ENCODE measurements around the gene CD19.
"Not testable (repeated sequence)": the region's sequence is repeated elsewhere in the genome, so short reads cannot be mapped to it uniquely, and the experiment has no call there.

CD19 gene

GRCh38 chr16:28935924-28936783 lies 4.4 kb downstream of the CD19 start:
- peak; percentile 50 for DNase-seq

GRCh38 chr16:28936784-28937155 lies 5.0 kb downstream of the CD19 start:
- no peak for DNase-seq

GRCh38 chr16:28937222-28937876 lies 5.6 kb downstream of the CD19 start:
- DNase-seq: no peak

- no peak for DNase-seq
Measured at GRCh38 chr16:28938721-28939120, 7.0 kb downstream of the CD19 start.

- DNase-seq: not testable (repeated sequence)
Measured at GRCh38 chr16:28939825-28940224, 8.1 kb downstream of the CD19 start.

- no peak for DNase-seq
Measured at GRCh38 chr16:28943281-28943680, 11.5 kb downstream of the CD19 start.

GRCh38 chr16:28946681-28947080 lies 14.9 kb downstream of the CD19 start:
- DNase-seq: no peak

GRCh38 chr16:28950648-28951409 lies 19.1 kb downstream of the CD19 start, which contains the start of gene NFATC2IP:
Gene NFATC2IP, plus strand, starts transcription at chr16:28950937. Its CDS starts 75 bp downstream, at chr16:28951012.
- DNase-seq: peak; percentile 92

GRCh38 chr16:28951410-28951943 lies 19.7 kb downstream of the CD19 start:
- DNase-seq: no peak

- no peak for DNase-seq
Measured at GRCh38 chr16:28958216-28958615, 26.4 kb downstream of the CD19 start.

GRCh38 chr16:28958836-28959235 lies 27.1 kb downstream of the CD19 start:
- DNase-seq: no peak

GRCh38 chr16:28964072-28964471 lies 32.3 kb downstream of the CD19 start:
- DNase-seq: no peak

GRCh38 chr16:28964496-28964895 lies 32.7 kb downstream of the CD19 start:
- DNase-seq: no peak

GRCh38 chr16:28967156-28967555 lies 35.4 kb downstream of the CD19 start:
- no peak for DNase-seq

GRCh38 chr16:28969696-28970095 lies 37.9 kb downstream of the CD19 start:
- DNase-seq: not testable (repeated sequence)

GRCh38 chr16:28974007-28974436 lies 42.3 kb downstream of the CD19 start:
- DNase-seq: no peak

GRCh38 chr16:28974437-28975157 lies 42.8 kb downstream of the CD19 start, which contains the start of gene SPNS1:
Gene SPNS1, plus strand, starts transcription at chr16:28974778. Its CDS starts 374 bp downstream, at chr16:28975152.
- peak; percentile 83 for DNase-seq

- no peak for DNase-seq
Measured at GRCh38 chr16:28975158-28975599, 43.4 kb downstream of the CD19 start.

- DNase-seq: peak; percentile 18
Measured at GRCh38 chr16:28977703-28978662, 46.2 kb downstream of the CD19 start.

- not testable (repeated sequence) for DNase-seq
Measured at GRCh38 chr16:28980330-28980729, 48.6 kb downstream of the CD19 start.
